ENCODE results near the gene CYP26B1.

Gene CYP26B1

GRCh38 chr2:72150157-72150860 lies 2.6 kb upstream of the CYP26B1 start:
- peak; percentile 75 for FAIRE-seq
- no peak for TF ChIP-seq POLR2A (IDR thresholded peaks at IDR 0.05; ENCODE audit: low read depth, low read length)
- DNase-seq (ENCODE audit: insufficient read length, low spot score) = peak; percentile 94

DNA sequence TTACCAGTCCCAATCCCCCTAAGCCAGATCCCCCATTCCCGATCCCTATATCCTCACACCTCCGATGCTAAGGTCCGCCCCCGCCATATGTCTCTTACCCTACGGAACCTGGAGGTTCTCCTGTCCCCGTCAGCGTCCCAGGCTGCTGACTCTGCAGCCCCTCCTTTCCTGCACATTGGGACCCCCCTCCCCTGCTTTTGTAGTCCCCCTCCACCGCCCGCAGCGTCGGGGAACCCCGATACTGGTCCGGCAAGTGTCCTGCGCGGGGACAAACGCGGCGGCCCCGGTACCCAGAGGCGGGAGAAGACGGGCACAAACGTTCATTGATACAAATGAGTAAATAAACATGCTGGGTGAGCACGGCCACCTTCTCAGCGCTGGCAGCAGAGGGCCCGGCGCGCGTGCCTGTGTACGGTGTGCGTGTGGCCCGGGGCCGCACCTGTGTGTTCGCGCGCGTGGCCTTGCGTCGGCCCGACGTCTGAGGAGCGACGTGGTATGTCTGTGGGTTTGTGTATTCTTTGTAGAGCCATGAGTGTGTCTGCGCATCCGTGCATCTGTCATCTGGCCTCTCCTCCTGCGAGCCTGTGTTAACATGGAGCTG lies 2.0 kb upstream of the CYP26B1 start:
- no peak for FAIRE-seq
- no peak for TF ChIP-seq POLR2A (IDR thresholded peaks at IDR 0.05; ENCODE audit: low read depth, low read length)
- no peak for DNase-seq (ENCODE audit: insufficient read length, low spot score)

DNA sequence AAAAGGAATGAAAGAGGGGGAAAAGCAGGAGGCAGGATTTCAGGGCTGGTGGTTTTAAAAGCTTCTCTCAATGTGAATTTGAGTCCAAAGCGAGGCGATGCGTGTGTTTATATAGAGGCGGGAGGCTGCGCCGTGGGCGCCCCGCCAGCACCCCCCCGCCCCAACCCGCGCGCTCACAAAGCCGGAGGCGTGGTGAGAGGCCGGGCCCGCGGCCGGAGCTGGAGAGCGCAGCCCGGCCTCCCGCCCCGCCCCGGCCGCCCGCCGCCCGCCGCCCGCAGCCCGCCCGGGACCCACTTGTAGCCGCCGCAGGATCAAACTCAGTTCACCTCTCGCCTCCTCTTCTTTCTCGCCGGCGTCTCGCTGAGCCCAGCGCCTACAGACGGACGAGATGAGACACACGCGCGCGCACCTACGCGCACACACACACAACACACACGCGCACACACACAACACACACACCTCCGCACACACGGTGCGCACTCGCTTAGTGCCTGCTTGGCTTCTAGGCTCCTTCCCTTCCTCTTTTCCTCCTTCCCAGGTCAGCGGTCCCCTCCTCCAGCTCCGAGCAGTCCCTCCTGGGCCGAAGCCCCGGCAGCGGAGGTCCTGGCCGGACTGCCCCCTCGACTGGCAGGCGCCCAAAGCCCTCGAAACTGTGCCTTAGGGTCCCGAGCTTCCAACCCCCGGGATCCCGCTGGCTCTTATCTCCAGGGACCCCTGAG lies 1.3 kb upstream of the CYP26B1 start:
- no peak for TF ChIP-seq POLR2A (IDR thresholded peaks at IDR 0.05; ENCODE audit: low read depth, low read length)
- DNase-seq (ENCODE audit: insufficient read length, low spot score) (peak; percentile 84), FAIRE-seq (no peak)

DNA sequence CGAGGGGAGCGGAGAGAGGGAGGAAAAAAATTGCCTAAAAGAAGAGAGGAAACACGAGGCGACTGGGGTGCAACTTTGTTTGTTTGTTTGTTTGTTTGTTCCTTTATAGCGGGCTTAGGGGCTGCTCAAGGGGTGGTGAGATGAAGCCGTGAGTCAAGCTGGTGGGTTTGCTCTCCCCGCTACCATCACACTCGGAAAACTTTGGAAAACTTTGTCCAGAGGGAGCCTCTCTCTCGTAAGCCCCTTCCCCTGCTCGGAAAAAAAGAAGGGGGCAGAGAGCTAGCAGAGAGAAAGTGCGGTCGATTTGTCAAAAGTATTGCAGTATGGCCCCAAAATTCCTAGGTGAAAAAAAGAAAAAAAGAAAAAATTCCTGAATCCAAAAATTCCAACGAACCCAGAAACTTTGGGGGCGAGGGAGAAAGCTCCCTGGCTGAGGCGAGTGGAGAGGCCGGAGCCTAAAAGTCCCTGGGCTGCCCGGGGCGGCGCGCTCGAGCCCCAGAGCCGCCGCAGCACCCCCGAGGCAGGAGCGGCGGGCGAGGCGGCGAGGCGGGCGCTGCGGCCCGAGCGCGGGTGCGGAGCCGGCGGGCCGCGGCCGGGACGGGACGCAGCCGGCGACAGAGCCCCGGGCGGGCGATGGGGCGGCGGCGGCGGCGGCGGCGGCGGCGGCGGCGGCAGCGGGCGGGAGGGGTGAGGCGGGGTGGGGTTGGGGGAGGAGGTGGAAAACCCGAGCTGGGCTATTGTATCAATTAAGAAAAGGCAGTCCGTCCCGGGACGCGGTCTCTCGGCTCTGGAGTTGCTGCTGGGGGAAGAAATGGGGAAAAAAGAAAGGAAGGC lies 558 bp upstream of the CYP26B1 start:
- FAIRE-seq (no peak), DNase-seq (ENCODE audit: insufficient read length, low spot score) (no peak)
- no peak for TF ChIP-seq POLR2A (IDR thresholded peaks at IDR 0.05; ENCODE audit: low read depth, low read length)

DNA sequence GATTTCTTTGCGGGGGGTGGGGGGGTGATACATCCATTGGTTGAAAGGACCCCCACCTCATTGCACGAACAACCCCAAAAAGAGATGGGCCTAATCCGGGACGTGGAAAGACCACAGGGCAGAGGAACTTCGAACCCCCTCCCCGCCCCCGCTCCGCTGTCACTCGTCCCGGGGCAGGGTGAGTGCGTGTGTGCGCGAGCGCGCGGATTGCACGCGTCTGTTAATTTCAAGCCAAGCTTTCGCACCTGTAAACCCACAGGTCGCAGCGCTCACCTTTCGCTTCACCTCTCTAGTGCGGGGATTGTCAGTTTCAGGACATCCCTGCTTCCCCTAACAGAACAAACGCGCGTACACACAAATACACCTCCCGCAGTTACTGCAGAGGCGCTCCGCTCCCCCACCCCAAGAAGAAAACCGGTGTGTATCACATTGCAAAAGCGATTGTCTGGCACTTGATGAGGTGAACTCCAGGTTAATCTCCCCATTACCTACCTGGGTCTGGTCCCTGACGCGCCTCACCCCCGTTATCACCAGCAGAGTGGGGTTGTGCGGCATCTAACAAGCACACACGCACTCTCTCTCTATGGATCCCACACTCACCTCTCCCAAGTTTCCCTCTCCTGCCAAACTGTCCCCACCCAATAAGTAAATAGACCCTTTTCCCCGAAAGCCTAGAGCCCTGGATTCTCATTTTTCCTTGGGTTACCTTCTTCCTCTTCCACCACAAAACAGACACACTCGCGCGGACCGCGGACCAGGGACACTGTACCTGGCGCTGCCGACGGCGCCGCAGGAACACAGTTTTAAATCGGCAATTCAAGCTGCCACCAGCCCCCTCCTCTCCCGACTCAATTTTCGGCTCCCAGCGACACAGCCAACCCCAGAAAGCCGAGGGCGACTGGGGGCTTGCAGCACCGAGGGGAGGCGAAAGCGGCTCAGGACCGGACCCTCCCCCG lies 1.0 kb downstream of the CYP26B1 start:
- TF ChIP-seq POLR2A (IDR thresholded peaks at IDR 0.05; ENCODE audit: low read depth, low read length) = no peak
- no peak for FAIRE-seq
- no peak for DNase-seq (ENCODE audit: insufficient read length, low spot score)

- no peak for FAIRE-seq
- TF ChIP-seq POLR2A (IDR thresholded peaks at IDR 0.05; ENCODE audit: low read depth, low read length) = no peak
- DNase-seq (ENCODE audit: insufficient read length, low spot score) = no peak
Observed at GRCh38 chr2:72145658-72146329, 1.9 kb downstream of the CYP26B1 start.

DNA sequence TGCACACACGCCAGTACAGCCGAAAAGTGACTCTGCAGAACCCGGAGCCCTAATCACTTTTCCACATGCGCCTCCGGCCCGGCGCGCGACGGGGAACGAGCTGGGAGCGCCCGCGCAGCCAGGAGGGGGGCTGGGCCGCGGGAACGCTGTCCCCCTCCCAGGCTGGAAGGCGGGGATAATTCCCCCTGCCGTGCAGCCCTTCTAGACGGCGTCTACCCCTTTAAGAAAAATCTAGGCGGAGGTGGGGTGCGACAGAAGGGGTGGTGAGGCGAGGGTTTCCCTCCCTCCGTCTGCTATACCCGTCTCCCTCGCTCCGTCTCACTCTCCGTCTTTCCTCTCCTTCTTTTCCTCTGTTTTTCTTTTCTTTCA lies 2.4 kb downstream of the CYP26B1 start:
- DNase-seq (ENCODE audit: insufficient read length, low spot score) (peak; percentile 88), FAIRE-seq (no peak)
- no peak for TF ChIP-seq POLR2A (IDR thresholded peaks at IDR 0.05; ENCODE audit: low read depth, low read length)

GRCh38 chr2:72144632-72145288 lies 2.9 kb downstream of the CYP26B1 start:
- DNase-seq (ENCODE audit: insufficient read length, low spot score) = no peak
- no peak for TF ChIP-seq POLR2A (IDR thresholded peaks at IDR 0.05; ENCODE audit: low read depth, low read length)
- no peak for FAIRE-seq

DNA sequence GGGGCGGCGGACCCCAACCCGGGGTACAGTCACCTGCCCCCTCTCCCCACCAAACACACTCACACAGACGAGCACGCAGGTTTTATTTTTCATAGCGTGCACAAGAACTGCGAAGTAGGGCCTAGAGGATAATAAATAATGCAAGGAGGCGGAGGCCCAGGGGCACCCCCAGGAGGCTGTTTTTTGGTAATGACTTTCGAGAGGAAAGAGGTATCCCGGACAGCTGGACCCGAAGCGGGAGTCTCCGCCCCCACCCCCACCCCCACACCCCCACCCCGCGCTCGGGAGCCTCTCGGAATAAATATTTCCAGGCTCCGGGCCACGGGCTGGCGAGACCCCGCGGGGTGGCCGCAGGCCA lies 3.4 kb downstream of the CYP26B1 start:
- FAIRE-seq (no peak), DNase-seq (ENCODE audit: insufficient read length, low spot score) (no peak)
- TF ChIP-seq POLR2A (IDR thresholded peaks at IDR 0.05; ENCODE audit: low read depth, low read length) = no peak

DNA sequence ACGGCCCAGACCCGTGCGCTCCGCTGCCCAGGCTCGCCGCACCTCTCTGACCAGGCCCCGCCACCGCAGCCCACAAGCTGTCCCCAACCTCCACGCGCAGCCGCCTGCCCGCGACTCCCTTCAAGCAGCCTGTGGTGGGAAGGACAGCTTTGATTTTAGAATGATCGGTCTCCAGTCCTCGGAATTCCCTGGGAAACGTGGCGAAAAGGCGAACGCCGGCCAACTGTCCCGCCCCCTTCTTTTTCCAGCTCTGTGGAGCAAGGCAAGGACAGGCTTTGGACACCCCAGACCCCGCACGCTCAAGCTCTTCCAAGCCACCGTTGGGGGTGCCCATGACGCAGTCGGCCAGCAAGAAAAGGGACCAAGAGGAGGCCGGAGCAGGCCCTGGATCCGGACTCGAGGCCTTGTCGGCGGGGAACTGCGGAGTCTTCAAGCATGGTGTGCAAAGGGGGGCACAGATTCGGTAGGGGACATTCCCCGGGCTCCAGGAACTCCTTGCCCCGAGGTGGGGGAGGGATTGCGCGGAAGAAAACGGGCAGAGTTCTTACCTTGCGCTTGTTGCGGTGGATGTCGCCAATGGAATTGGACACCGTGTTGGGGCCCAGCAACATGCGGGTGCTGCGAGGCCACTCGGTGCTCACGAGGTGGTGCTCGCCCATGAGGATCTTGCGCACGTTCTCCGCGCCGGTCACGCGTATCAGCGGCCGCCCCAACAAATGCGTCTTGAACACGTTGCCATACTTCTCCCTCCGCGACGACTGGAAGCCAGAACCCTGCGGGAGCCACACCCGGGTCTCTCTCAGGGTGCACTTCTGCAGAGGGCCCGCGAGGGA lies 4.0 kb downstream of the CYP26B1 start:
- FAIRE-seq (no peak), DNase-seq (ENCODE audit: insufficient read length, low spot score) (no peak)
- no peak for TF ChIP-seq POLR2A (IDR thresholded peaks at IDR 0.05; ENCODE audit: low read depth, low read length)

Data from H54 (cell line).